DMS 273 (cell line): ENCODE results near the gene LBR.

Experiments
- DNase-seq: peaks from one replicate; lab custom pipeline; 2025; ENCODE audit not compliant: unreplicated experiment; lab: John Stamatoyannopoulos, UW

The LBR gene

GRCh38 chr1:225378880-225379279, 49.0 kb downstream of the LBR start:
- no peak for DNase-seq

- DNase-seq, result no peak
These were observed 52.8 kb downstream of the LBR start for GRCh38 chr1:225374996-225375395.

- DNase-seq, result no peak
These were observed 54.7 kb downstream of the LBR start for GRCh38 chr1:225373155-225373554.

GRCh38 chr1:225371366-225372010, 56.4 kb downstream of the LBR start:
- DNase-seq, result no peak

GRCh38 chr1:225368036-225368552, 59.7 kb downstream of the LBR start:
- DNase-seq, result no peak

- no peak for DNase-seq
These were observed 61.3 kb downstream of the LBR start for GRCh38 chr1:225366552-225366951.

GRCh38 chr1:225366018-225366417, 61.8 kb downstream of the LBR start:
- no peak for DNase-seq

GRCh38 chr1:225364439-225364838, 63.4 kb downstream of the LBR start:
- no peak for DNase-seq

- DNase-seq, result no peak
These were observed 65.0 kb downstream of the LBR start for GRCh38 chr1:225362805-225363204.

- DNase-seq, result no peak
These were observed 66.7 kb downstream of the LBR start for GRCh38 chr1:225361176-225361575.

GRCh38 chr1:225360119-225360518, 67.7 kb downstream of the LBR start:
- no peak for DNase-seq

- DNase-seq, result no peak
These were observed 72.0 kb downstream of the LBR start for GRCh38 chr1:225355863-225356262.

- DNase-seq, result no peak
These were observed 72.9 kb downstream of the LBR start for GRCh38 chr1:225354906-225355305.
